Measurements from ENCODE around the gene MARCHF10. TPM values are rescaled to one million over a fixed set of nuclear protein-coding genes. Genes with fewer than 3 reads are reported as not detected.

Gene MARCHF10
- total RNA-seq, 2 donors from 2014 or later = 29.7 TPM; not detected in 1

DNA sequence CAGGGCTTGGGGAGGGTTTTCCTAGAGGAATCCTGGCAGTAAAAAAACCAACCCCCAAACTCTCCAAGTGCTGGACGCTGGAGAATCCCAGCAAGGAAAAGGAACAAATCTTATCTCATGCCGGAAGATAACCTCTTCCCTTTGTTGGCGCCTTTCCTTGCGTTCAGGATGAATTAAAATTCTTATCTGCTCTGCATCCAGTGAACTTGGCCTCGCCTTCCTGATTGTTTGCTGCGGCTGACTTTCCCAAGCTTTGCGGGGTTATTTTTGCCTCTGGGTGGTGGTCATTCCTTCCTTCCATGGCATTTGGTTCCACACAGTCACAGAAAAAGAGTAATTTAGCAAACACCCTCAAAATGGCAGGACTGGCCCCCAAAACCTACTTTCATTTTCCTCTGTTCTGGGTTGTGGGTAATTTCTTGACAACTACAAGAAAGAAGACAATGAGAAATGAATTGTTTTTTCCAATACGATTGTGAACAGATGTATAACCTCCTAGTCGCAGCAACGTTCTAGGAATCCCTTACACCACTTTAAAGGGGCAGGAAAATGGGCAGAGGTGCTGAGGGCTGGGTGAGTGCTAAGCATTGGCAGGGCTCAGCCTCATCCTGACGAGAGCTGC, 102.8 kb downstream of the MARCHF10 start:
- 42% methylated on average over 11 of the region's 11 CpGs for WGBS
- intact Hi-C loops (cut with DNase I) = loop anchor here (10.0 kb wide), 1 partner anchor 110 kb away; no protein-coding TSS in a partner anchor
- no peak overlapping the region for H3K4me3 ChIP-seq
- H3K27me3 ChIP-seq (replicated peaks; ENCODE audit: insufficient read depth) = no peaks in the 10 kb centered on the region
- H3K36me3 ChIP-seq = no peaks in the 10 kb centered on the region
- peaks cover 5% of the 10 kb centered on the region for H3K4me1 ChIP-seq (replicated peaks)
- no peak for DNase-seq (ENCODE audit: low spot score)
- TF ChIP-seq POLR2AphosphoS5 (IDR thresholded peaks at IDR 0.05) = no peak
- no peak for TF ChIP-seq CTCF (IDR thresholded peaks at IDR 0.05)
- no peak for TF ChIP-seq POLR2A (IDR thresholded peaks at IDR 0.05)
- H3K27ac ChIP-seq = no peak overlapping the region
- no peaks in the 10 kb centered on the region for H3K9me3 ChIP-seq

DNA sequence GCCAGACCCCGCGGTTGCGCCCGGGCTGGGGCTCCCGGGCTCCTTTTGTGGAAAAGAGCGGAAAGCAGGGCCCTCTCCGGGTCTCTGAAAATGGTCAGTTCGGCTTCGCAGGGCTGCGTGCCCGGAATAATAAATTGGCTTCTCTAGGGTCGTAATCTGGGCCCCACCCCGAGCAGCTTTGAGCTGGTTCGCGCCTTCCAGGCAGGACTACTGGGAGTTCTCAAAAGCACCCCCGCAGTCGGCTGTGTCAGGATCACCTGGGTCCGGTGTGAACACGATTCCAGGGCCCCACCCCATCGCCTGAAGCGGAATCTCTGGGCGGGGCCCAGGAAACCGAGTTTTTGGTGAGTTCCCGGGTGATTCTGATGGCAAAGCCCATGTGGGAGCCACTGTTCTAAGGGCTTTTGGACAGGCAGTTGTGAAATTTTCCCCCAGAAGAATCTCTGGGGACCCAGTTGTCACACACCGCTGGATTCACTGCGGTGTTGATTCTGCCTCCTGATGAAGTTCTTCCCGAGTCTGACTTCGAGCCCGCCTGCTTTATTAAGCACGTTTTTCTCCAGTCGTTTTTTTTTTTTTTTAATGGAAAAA, 103.6 kb downstream of the MARCHF10 start:
- peak overlapping the region; percentile 61 to 75 for H3K4me3 ChIP-seq
- 9% methylated on average over 26 of the region's 31 CpGs for WGBS
- no peaks in the 10 kb centered on the region for H3K27me3 ChIP-seq (replicated peaks; ENCODE audit: insufficient read depth)
- H3K36me3 ChIP-seq = no peaks in the 10 kb centered on the region
- intact Hi-C loops (cut with DNase I) = loop anchor here (5.0 to 10.0 kb wide), 2 partner anchors 110 to 703 kb away; no protein-coding TSS in a partner anchor
- TF ChIP-seq CTCF (IDR thresholded peaks at IDR 0.05) (no peak), POLR2A (IDR thresholded peaks at IDR 0.05) (no peak), POLR2AphosphoS5 (IDR thresholded peaks at IDR 0.05) (no peak)
- H3K9me3 ChIP-seq = no peaks in the 10 kb centered on the region
- H3K4me1 ChIP-seq (replicated peaks) = peaks cover 5% of the 10 kb centered on the region
- peak overlapping the region; percentile 55 to 79 for H3K27ac ChIP-seq
- peak; percentile 49 for DNase-seq (ENCODE audit: low spot score)

- Histone ChIP-seq H3K27ac (peak overlapping the region; percentile 55 to 79), H3K36me3 (no peaks in the 10 kb centered on the region), H3K4me3 (peak overlapping the region; percentile 61 to 75), H3K4me1 (replicated peaks) (peaks cover 5% of the 10 kb centered on the region), H3K9me3 (no peaks in the 10 kb centered on the region), H3K27me3 (replicated peaks; ENCODE audit: insufficient read depth) (no peaks in the 10 kb centered on the region)
- intact Hi-C loops (cut with DNase I) = loop anchor here (2.0 to 10.0 kb wide), 3 partner anchors 111 to 703 kb away; no protein-coding TSS in a partner anchor
- TF ChIP-seq CTCF (IDR thresholded peaks at IDR 0.05) = peak; percentile 58 to 94 (median 88)
- no peak for TF ChIP-seq POLR2A (IDR thresholded peaks at IDR 0.05)
- TF ChIP-seq POLR2AphosphoS5 (IDR thresholded peaks at IDR 0.05) = no peak
- WGBS = no CpG with 5 or more reads among the region's 80 CpGs
- DNase-seq (ENCODE audit: low spot score) = peak; percentile 64
These were observed 104.2 kb downstream of the MARCHF10 start for GRCh38 chr17:62703776-62704380.

- TF ChIP-seq CTCF (IDR thresholded peaks at IDR 0.05) (no peak), POLR2A (IDR thresholded peaks at IDR 0.05) (no peak), POLR2AphosphoS5 (IDR thresholded peaks at IDR 0.05) (no peak)
- 32% methylated on average over 16 of the region's 16 CpGs for WGBS
- Histone ChIP-seq H3K27ac (no peak overlapping the region), H3K4me1 (replicated peaks) (peaks cover 5% of the 10 kb centered on the region), H3K9me3 (no peaks in the 10 kb centered on the region), H3K27me3 (replicated peaks; ENCODE audit: insufficient read depth) (no peaks in the 10 kb centered on the region), H3K36me3 (no peaks in the 10 kb centered on the region), H3K4me3 (peak overlapping the region in 1 of 2 donors; percentile 75)
- intact Hi-C loops (cut with DNase I) = loop anchor here (2.0 to 10.0 kb wide), 3 partner anchors 111 to 704 kb away; no protein-coding TSS in a partner anchor
- no peak for DNase-seq (ENCODE audit: low spot score)
These were observed 104.8 kb downstream of the MARCHF10 start for GRCh38 chr17:62703261-62703775.
